ENCODE measurements around the gene EOMES. TPM values are rescaled to one million over a fixed set of nuclear protein-coding genes. Genes with fewer than 3 reads are reported as not detected.

EOMES gene
- not detected in 2 replicates for total RNA-seq

GRCh38 chr3:27721717-27722564 is at the start of gene EOMES:
Gene EOMES, minus strand, starts transcription at chr3:27722323. Its CDS starts 29 bp downstream, at chr3:27722294.

Other genes starting within 250 kb of the EOMES start
- gene SLC4A7, start 237.9 kb downstream of the EOMES start, total RNA-seq: 111 and 136 TPM in 2 replicates

Data from hair follicle dermal papilla cell (primary cell).